ENCODE data around the gene BTN2A1. TPM values are rescaled to one million over a fixed set of nuclear protein-coding genes. Genes with fewer than 3 reads are reported as not detected.
"Not testable (repeated sequence)": the region's sequence is repeated elsewhere in the genome, so short reads cannot be mapped to it uniquely, and the experiment has no call there.

The BTN2A1 gene
- total RNA-seq, 1 donor from 2014 or later: 45.1 TPM

DNA sequence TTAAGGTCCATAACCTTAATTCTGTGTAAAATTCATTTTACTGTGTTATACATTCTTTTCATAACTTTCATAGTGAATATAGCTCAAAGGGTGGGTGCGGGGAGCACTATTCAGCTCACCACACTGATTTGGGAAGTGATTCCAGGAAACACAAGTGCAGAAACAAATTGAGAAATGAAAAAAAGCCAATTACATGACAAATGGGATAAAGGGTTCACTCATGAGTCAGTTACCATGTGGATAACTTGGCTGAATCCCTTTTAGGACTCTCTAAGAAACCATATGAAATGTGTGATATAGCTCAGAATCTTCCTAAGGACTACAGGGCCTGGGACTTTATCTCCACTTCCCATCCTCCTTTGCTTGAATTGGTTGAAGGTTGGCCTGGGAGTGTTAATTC, 3.1 kb upstream of the BTN2A1 start:
- Mint-ChIP-seq H3K4me3 (no peak overlapping the region), H3K4me1 (peaks cover 45% of the 10 kb centered on the region), H3K9me3 (no peaks in the 10 kb centered on the region), H3K27ac (no peak overlapping the region), H3K27me3 (no peaks in the 10 kb centered on the region), H3K36me3 (ENCODE audit: low read depth) (peaks cover 54% of the 10 kb centered on the region)
- TF ChIP-seq, protein P1, sequence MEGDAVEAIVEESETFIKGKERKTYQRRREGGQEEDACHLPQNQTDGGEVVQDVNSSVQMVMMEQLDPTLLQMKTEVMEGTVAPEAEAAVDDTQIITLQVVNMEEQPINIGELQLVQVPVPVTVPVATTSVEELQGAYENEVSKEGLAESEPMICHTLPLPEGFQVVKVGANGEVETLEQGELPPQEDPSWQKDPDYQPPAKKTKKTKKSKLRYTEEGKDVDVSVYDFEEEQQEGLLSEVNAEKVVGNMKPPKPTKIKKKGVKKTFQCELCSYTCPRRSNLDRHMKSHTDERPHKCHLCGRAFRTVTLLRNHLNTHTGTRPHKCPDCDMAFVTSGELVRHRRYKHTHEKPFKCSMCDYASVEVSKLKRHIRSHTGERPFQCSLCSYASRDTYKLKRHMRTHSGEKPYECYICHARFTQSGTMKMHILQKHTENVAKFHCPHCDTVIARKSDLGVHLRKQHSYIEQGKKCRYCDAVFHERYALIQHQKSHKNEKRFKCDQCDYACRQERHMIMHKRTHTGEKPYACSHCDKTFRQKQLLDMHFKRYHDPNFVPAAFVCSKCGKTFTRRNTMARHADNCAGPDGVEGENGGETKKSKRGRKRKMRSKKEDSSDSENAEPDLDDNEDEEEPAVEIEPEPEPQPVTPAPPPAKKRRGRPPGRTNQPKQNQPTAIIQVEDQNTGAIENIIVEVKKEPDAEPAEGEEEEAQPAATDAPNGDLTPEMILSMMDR (IDR thresholded peaks at IDR 0.05): no peak
- ChIA-PET CTCF (no interaction called here), POLR2A (interaction anchor here (0.7 kb wide), 1 partner anchor 47 kb away, joined by 3 read pairs; no protein-coding TSS in a partner anchor)
- ATAC-seq (ENCODE audit: low read depth) (no peak), DNase-seq (no peak)
- intact Hi-C loops (cut with micrococcal nuclease): no loop called here

DNA sequence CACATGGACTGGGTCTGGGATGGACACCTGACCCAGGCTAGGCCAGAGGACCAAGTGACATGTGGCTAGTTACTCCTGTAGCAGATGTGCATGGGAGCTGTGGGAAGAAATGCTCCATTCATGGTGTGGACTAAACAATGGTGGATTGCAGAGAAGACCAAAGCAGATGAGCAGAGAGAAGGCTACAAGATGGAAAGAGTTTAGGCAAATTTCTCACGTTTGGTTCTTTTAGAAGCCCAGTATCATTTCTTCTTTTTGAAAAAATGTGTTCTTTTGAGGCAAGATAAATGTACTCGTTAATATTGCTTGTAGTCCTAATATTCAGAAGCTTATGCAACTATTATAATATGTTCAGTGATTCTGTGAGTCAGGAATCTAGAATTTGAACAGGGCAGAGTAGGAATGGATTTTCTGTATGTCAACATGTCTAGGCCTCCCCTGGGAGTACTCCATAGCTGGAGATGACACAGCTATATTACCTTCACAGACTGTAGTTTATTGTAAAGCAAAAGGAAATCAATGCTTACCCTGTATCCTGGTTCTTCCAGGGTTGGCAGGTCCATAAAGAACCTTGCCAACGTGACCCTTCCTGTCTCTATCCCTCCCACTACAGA, 2.3 kb upstream of the BTN2A1 start:
- TF ChIP-seq, protein P1 (IDR thresholded peaks at IDR 0.05): no peak
- Mint-ChIP-seq H3K9me3 (no peaks in the 10 kb centered on the region), H3K36me3 (ENCODE audit: low read depth) (peaks cover 54% of the 10 kb centered on the region), H3K27ac (no peak overlapping the region), H3K4me3 (peak overlapping the region; percentile 6), H3K27me3 (no peaks in the 10 kb centered on the region), H3K4me1 (peaks cover 53% of the 10 kb centered on the region)
- ATAC-seq (ENCODE audit: low read depth): no peak
- intact Hi-C loops (cut with micrococcal nuclease): no loop called here
- no peak for DNase-seq
- POLR2A ChIA-PET: interaction anchor here (0.6 to 1.3 kb wide), 2 partner anchors 19 to 113 kb away, joined by 3 read pairs; no protein-coding TSS in a partner anchor
- CTCF ChIA-PET: no interaction called here

DNA sequence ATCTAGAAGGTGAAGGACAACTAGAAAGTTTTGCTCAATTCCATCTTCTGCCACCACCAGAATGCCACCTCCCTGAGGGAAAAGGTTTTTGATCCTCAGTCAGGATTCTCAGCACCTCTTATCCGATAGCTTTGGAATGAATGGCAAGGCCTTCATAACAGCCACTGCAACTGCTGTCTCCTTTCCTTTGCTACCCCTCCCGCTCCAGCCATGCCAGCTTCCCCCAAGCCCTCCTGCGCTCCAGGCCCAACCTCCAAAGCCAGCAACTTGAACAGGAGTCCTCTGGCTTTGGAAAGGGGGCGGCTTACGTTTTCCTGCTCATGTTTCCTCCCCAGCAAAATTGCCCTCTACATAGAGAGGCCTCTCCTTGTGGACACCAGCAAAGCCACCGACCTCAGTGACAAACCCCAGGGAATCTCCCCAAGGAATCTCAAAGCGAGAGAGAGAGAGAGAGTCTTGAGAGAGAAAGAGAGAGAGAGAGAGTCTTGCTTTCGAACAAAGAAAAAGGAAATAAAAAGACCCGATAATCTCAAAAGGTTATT, 420 bp upstream of the BTN2A1 start:
- DNase-seq: no peak
- H3K4me1 Mint-ChIP-seq: peaks cover 69% of the 10 kb centered on the region
- peaks cover 51% of the 10 kb centered on the region for H3K36me3 Mint-ChIP-seq (ENCODE audit: low read depth)

DNA sequence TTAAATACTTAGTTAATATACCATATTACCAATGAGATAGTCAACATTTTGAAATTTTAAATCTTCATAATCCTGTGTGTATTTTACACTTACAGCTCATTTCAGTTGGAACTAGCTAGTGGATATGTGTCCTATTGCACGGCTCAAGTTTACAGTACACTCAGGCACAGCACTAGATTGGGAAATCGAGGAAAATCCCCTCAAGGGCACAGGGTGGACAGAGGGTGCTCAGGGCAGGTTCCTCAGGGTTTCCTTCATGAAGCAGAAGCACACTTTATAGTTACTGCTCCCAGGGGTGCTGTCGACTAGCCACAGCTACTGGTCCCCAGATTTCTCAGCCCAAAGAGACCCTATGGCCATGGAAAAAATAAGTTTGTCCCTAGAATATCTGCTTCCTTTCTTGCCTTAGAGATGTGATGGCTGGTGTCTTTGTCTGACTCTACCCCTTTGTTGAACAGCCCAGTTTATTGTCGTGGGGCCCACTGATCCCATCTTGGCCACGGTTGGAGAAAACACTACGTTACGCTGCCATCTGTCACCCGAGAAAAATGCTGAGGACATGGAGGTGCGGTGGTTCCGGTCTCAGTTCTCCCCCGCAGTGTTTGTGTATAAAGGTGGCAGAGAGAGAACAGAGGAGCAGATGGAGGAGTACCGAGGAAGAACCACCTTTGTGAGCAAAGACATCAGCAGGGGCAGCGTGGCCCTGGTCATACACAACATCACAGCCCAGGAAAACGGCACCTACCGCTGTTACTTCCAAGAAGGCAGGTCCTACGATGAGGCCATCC, 1.5 kb downstream of the BTN2A1 start:
- ATAC-seq (ENCODE audit: low read depth) (no peak), DNase-seq (no peak)
- peak overlapping the region; percentile 65 for H3K4me3 Mint-ChIP-seq
- peaks cover 64% of the 10 kb centered on the region for H3K36me3 Mint-ChIP-seq (ENCODE audit: low read depth)
- CTCF ChIA-PET: no interaction called here
- no peaks in the 10 kb centered on the region for H3K27me3 Mint-ChIP-seq
- intact Hi-C loops (cut with micrococcal nuclease): no loop called here
- H3K9me3 Mint-ChIP-seq: no peaks in the 10 kb centered on the region
- TF ChIP-seq, protein P1 (IDR thresholded peaks at IDR 0.05): no peak
- H3K4me1 Mint-ChIP-seq: peaks cover 77% of the 10 kb centered on the region
- peak overlapping the region; percentile 19 for H3K27ac Mint-ChIP-seq
- POLR2A ChIA-PET: interaction anchor here (1.0 kb wide), 1 partner anchor 19 kb away, joined by 3 read pairs; no protein-coding TSS in a partner anchor

More for the DNA sequence above, 420 bp upstream of the BTN2A1 start:
- POLR2A ChIA-PET: interaction anchor here (0.7 to 1.4 kb wide), 4 partner anchors 13 to 80 kb away, joined by 3 to 7 read pairs (median 4); partner anchors contain the start of genes BTN3A3 and HMGN4
- no peaks in the 10 kb centered on the region for H3K27me3 Mint-ChIP-seq
- TF ChIP-seq, protein P1 (IDR thresholded peaks at IDR 0.05): no peak
- H3K9me3 Mint-ChIP-seq: no peaks in the 10 kb centered on the region
- peak; percentile 8 for ATAC-seq (ENCODE audit: low read depth)
- CTCF ChIA-PET: no interaction called here
- H3K27ac Mint-ChIP-seq: peak overlapping the region; percentile 96
- intact Hi-C loops (cut with micrococcal nuclease): loop anchor here (1.0 to 2.0 kb wide), 3 partner anchors 17 to 75 kb away; partner anchors contain the start of gene BTN3A3
- peak overlapping the region; percentile 98 for H3K4me3 Mint-ChIP-seq

DNA sequence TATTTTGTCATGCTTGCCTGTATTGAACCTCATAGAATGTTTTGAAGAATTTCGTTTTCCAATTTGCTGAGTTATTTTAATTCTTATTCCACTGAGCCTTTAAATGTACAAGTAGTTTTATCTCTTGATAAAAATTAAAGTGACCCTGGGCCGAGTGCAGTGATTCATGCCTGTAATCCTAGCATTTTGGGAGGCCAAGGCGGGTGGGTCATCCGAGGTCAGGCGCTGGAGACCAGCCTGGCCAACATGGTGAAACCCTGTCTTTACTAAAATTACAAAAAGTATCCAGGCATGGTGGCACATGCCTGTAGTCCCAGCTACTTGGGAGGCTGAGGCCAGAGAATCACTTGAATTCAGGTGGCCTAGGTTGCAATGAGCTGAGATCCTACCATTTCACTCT, 3.6 kb downstream of the BTN2A1 start:
- ATAC-seq (ENCODE audit: low read depth); H3K9me3 Mint-ChIP-seq; intact Hi-C loops (cut with micrococcal nuclease); H3K27ac Mint-ChIP-seq; H3K27me3 Mint-ChIP-seq; DNase-seq: not testable (repeated sequence)
- ChIA-PET POLR2A (interaction anchor here (0.6 to 2.6 kb wide), 2 partner anchors 13 to 66 kb away, joined by 3 to 11 read pairs; no protein-coding TSS in a partner anchor), CTCF (interaction anchor here (1.3 kb wide), 1 partner anchor 12 kb away, joined by 4 read pairs; no protein-coding TSS in a partner anchor)
- H3K4me1 Mint-ChIP-seq: peaks cover 76% of the 10 kb centered on the region
- H3K36me3 Mint-ChIP-seq (ENCODE audit: low read depth): peaks cover 80% of the 10 kb centered on the region
- peak overlapping the region; percentile 6 for H3K4me3 Mint-ChIP-seq
